Measurements from ENCODE around the gene PMM1. TPM values are rescaled to one million over a fixed set of nuclear protein-coding genes. Genes with fewer than 3 reads are reported as not detected.

PMM1 gene
- polyA plus RNA-seq, 2 of the 4 experiments (the other 2 are of a cell fraction), result 23.5 to 28.7 TPM

GRCh38 chr22:41600976-41601375 is 11.3 kb upstream of the PMM1 start:
- Histone ChIP-seq H3K27ac (no peak overlapping the region), H3K4me3 (no peak overlapping the region), H3K9me3 (no peaks in the 10 kb centered on the region), H3K4me2 (no peak overlapping the region), H3K4me1 (peaks cover 23% of the 10 kb centered on the region)
- WGBS (ENCODE audit: missing lambda C conversion rate), result 84% methylated on average over 8 of the region's 8 CpGs
- no peak for ATAC-seq
- no peak for DNase-seq (ENCODE audit: low read depth in 1 of 2, low spot score in 1 of 2)
- POLR2A ChIA-PET, result no interaction called here
- TF ChIP-seq JUNB (IDR thresholded peaks at IDR 0.05) (no peak), FOXS1 (CRISPR knock-in tag; IDR thresholded peaks at IDR 0.05) (no peak), PHF8 (IDR thresholded peaks at IDR 0.05; ENCODE audit: borderline replicate concordance, low read depth) (no peak)
- FAIRE-seq, result no peak
- CTCF ChIA-PET, result interaction anchor here (0.7 to 1.2 kb wide), 2 partner anchors 59 to 74 kb away, joined by 3 to 4 read pairs; no protein-coding TSS in a partner anchor

GRCh38 chr22:41598891-41599635 is 9.4 kb upstream of the PMM1 start:
- Histone ChIP-seq H3K4me3 (no peak overlapping the region), H3K4me2 (no peak overlapping the region), H3K4me1 (peaks cover 23% of the 10 kb centered on the region), H3K9me3 (no peaks in the 10 kb centered on the region), H3K27ac (no peak overlapping the region; a peak in 1 of 6 replicates)
- TF ChIP-seq JUNB (IDR thresholded peaks at IDR 0.05) (no peak), CHD4 (IDR thresholded peaks at IDR 0.05; ENCODE audit: borderline replicate concordance) (no peak), HOXA7 (CRISPR knock-in tag; IDR thresholded peaks at IDR 0.05) (no peak), FOXS1 (CRISPR knock-in tag; IDR thresholded peaks at IDR 0.05) (no peak), RNF2 (IDR thresholded peaks at IDR 0.05; ENCODE audit: borderline replicate concordance, low read depth) (no peak)
- WGBS (ENCODE audit: missing lambda C conversion rate), result 81% methylated on average over 8 of the region's 8 CpGs
- ChIA-PET POLR2A (interaction anchor here (0.5 to 1.7 kb wide), 2 partner anchors 8 to 9 kb away, joined by 3 to 7 read pairs; partner anchors contain the start of gene PMM1), CTCF (interaction anchor here (0.9 to 3.9 kb wide), 8 partner anchors 10 to 72 kb away, joined by 3 to 46 read pairs (median 10); partner anchors contain the start of genes PMM1 and POLR3H)
- DNase-seq (ENCODE audit: low read depth in 1 of 2, low spot score in 1 of 2) (no peak), ATAC-seq (no peak), FAIRE-seq (no peak)

GRCh38 chr22:41598081-41598480 is 8.4 kb upstream of the PMM1 start:
- FAIRE-seq, result no peak
- H3K27ac ChIP-seq, result peak overlapping the region in 1 of 2 experiments; percentile 52; a peak in 2 of 6 replicates
- POLR2A ChIA-PET, result interaction anchor here (1.7 kb wide), 1 partner anchor 8 kb away, joined by 7 read pairs; the partner anchor contains the start of gene PMM1

More at GRCh38 chr22:41598081-41598480, 8.4 kb upstream of the PMM1 start:
- WGBS (ENCODE audit: missing lambda C conversion rate), result 44% methylated on average over 4 of the region's 5 CpGs
- ATAC-seq (peak; percentile 66 to 85), DNase-seq (ENCODE audit: low read depth in 1 of 2, low spot score in 1 of 2) (no peak)
- Histone ChIP-seq H3K4me1 (peaks cover 23% of the 10 kb centered on the region), H3K9me3 (no peaks in the 10 kb centered on the region), H3K4me2 (no peak overlapping the region), H3K4me3 (no peak overlapping the region)
- TF ChIP-seq SMC3 (IDR thresholded peaks at IDR 0.05) (no peak), CBX2 (IDR thresholded peaks at IDR 0.05; ENCODE audit: borderline replicate concordance, low read depth) (no peak), HOXA7 (CRISPR knock-in tag; IDR thresholded peaks at IDR 0.05) (no peak), ESRRA (IDR thresholded peaks at IDR 0.05; ENCODE audit: borderline replicate concordance, low read length) (no peak), USF2 (IDR thresholded peaks at IDR 0.05) (no peak), NPAS2 (CRISPR knock-in tag; IDR thresholded peaks at IDR 0.05; ENCODE audit: borderline replicate concordance) (no peak), ZFP36 (IDR thresholded peaks at IDR 0.05; ENCODE audit: borderline replicate concordance, partially characterized antibody) (no peak), ATOH8 (CRISPR knock-in tag; IDR thresholded peaks at IDR 0.05; ENCODE audit: low read depth) (no peak), EHF (CRISPR knock-in tag; IDR thresholded peaks at IDR 0.05) (no peak), MAX (IDR thresholded peaks at IDR 0.05) (no peak), CHD2 (IDR thresholded peaks at IDR 0.05; ENCODE audit: low read length, partially characterized antibody) (no peak), RARB (CRISPR knock-in tag; IDR thresholded peaks at IDR 0.05) (no peak), HEYL (CRISPR knock-in tag; IDR thresholded peaks at IDR 0.05) (no peak), JUNB (IDR thresholded peaks at IDR 0.05) (no peak), RNF2 (IDR thresholded peaks at IDR 0.05; ENCODE audit: borderline replicate concordance, low read depth) (no peak), CEBPB (IDR thresholded peaks at IDR 0.05) (no peak), EP300 (IDR thresholded peaks at IDR 0.05) (no peak), PBX3 (IDR thresholded peaks at IDR 0.05) (no peak), POLR2A (IDR thresholded peaks at IDR 0.05; ENCODE audit: low read length) (no peak)
- CTCF ChIA-PET, result interaction anchor here (0.9 to 3.9 kb wide), 27 partner anchors 9 to 194 kb away, joined by 3 to 46 read pairs (median 7); partner anchors contain the start of genes PMM1 and POLR3H
